Psoas muscle (tissue), 8 donors: ENCODE results near the gene ZIC4. TPM values are rescaled to one million over a fixed set of nuclear protein-coding genes. Genes with fewer than 3 reads are reported as not detected.

Source experiments
- ATAC-seq, 4 donors: fragments of 200-7000 bp; cut with Tn5 transposase; one replicate each; pipeline ENCODE4 v1.9.1; 2020; ENCODE audit warnings: moderate library complexity in 3 of 4, mild to moderate bottlenecking in 2 of 4
- DNase-seq, 2 donors: peaks; one replicate each; pipeline ENCODE4 v3.0.0-alpha.2; 2020
- H3K27ac ChIP-seq: fragments of 200-600 bp; one replicate; pipeline ENCODE4 v1.8.0; 2022
- H3K27me3 ChIP-seq, 3 donors: fragments of 200-600 bp in 1 of 3; one replicate each; pipeline versions ENCODE4 v1.6.1 to v1.8.0; 2013 to 2022; ENCODE audit warnings: low read length in 2 of 3, mild to moderate bottlenecking in 2 of 3, moderate library complexity in 1 of 3; ENCODE audit not compliant: insufficient read depth in 3 of 3
- H3K36me3 ChIP-seq, 2 donors: fragments of 200-600 bp in 1 of 2; one replicate each; pipeline versions ENCODE4 v1.6.1 to v1.8.0; 2013 to 2022; ENCODE audit warnings: low read depth in 1 of 2, mild to moderate bottlenecking in 1 of 2, moderate library complexity in 1 of 2; ENCODE audit not compliant: insufficient read depth in 1 of 2
- H3K4me1 ChIP-seq: fragments of 200-600 bp; one replicate; pipeline ENCODE4 v1.8.0; 2022
- H3K4me3 ChIP-seq: fragments of 200-600 bp; one replicate; pipeline ENCODE4 v1.8.0; 2022; ENCODE audit warnings: mild to moderate bottlenecking
- H3K9me3 ChIP-seq: fragments of 200-600 bp; one replicate; pipeline ENCODE4 v1.8.0; 2022
- CTCF ChIP-seq: fragments of 200-600 bp; IDR thresholded peaks from one replicate; pipeline ENCODE4 v1.8.0; 2022; ENCODE audit warnings: antibody characterized with exemption
- WGBS, 3 donors: extraction: QIAGEN DNeasy Blood & Tissue Kit; methylation state at CpG; one replicate each; pipeline versions ENCODE4 v1.1.6 to v1.1.7; 2013; 5-methylcytosine and 5-hydroxymethylcytosine counted together
- intact Hi-C, 2 donors: fragments of 100-400 bp; cut with DNase I; formaldehyde crosslinking; loops; one replicate each; pipeline versions ENCODE4 v1.11.0 to v1.14.2; 2022
- polyA plus RNA-seq, 3 donors: library from polyadenylated mRNA; stranded (reverse); fragments of 200-250 nt; gene quantifications; one replicate each; pipeline ENCODE4 v1.2.3, GENCODE V29; 2013
- total RNA-seq, 4 donors: library from RNA; stranded (reverse); fragmentation: NEBNext Ultra II Directional in 2 of 4; extraction: Animal tissue kit (Norgen Biotek cat#: 25700) in 2 of 4; gene quantifications; one replicate each; pipeline versions ENCODE4 v1.2.1 to v1.2.4, GENCODE V29; 2021 to 2023
- donor health status: healthy with polysubstance abuse.
- donor health status: DM: no; HTN: no; CAD: no; lungs with moderate emphysema.
- donor health status: Bipolar disorder and iron deficiency.
- donor health status: healthy.
- donor health status: DM: yes; HTN: yes; CAD: no.
- donor health status: DM: no; HTN: no; CAD: no.
- donor health status: DM: no; HTN: no; CAD: no.
- donor health status: DM: yes; HTN: yes; CAD: no.

The ZIC4 gene
- total and polyA plus RNA-seq, 7 donors = 0.10 to 1.00 (median 0.46) TPM

- no peak for ATAC-seq
- no peaks in the 10 kb centered on the region for H3K9me3 ChIP-seq
- peaks cover 8 to 32% (median 10%) of the 10 kb centered on the region in 3 donors for H3K27me3 ChIP-seq
- no peaks in the 10 kb centered on the region for H3K36me3 ChIP-seq
- no peak for TF ChIP-seq CTCF
- WGBS, 3 donors = 47 to 70% (median 60%) methylated on average over 2 of the region's 2 CpGs
- H3K4me1 ChIP-seq = peaks cover 6% of the 10 kb centered on the region
- no peak for DNase-seq
- H3K4me3 ChIP-seq = no peak overlapping the region
- no peak overlapping the region for H3K27ac ChIP-seq
- intact Hi-C loops = loop anchor here in 1 of 2 donors (10.0 kb wide), 1 partner anchor 64 kb away; no protein-coding TSS in a partner anchor
Observed at GRCh38 chr3:147351301-147351700, 55.0 kb downstream of the ZIC4 start.

- WGBS, 3 donors = 89 to 100% (median 97%) methylated on average over 1 of the region's 1 CpG
- ATAC-seq = no peak
- no peak overlapping the region for H3K4me3 ChIP-seq
- no peaks in the 10 kb centered on the region for H3K9me3 ChIP-seq
- no peak overlapping the region for H3K27ac ChIP-seq
- no peaks in the 10 kb centered on the region for H3K36me3 ChIP-seq
- H3K4me1 ChIP-seq = no peaks in the 10 kb centered on the region
- no peak for TF ChIP-seq CTCF
- no peak for DNase-seq
- H3K27me3 ChIP-seq = peaks cover 0 to 9% (median 7%) of the 10 kb centered on the region in 3 donors
- intact Hi-C loops = no loop called here
Observed at GRCh38 chr3:147348976-147349375, 57.4 kb downstream of the ZIC4 start.

GRCh38 chr3:147343926-147344325 is 62.4 kb downstream of the ZIC4 start:
- H3K4me1 ChIP-seq = no peaks in the 10 kb centered on the region
- H3K4me3 ChIP-seq = no peak overlapping the region
- no peaks in the 10 kb centered on the region for H3K9me3 ChIP-seq
- no peaks in the 10 kb centered on the region for H3K36me3 ChIP-seq
- ATAC-seq = no peak
- intact Hi-C loops = no loop called here
- no peak overlapping the region for H3K27ac ChIP-seq
- WGBS, 3 donors = 50 to 53% (median 50%) methylated on average over 1 of the region's 1 CpG
- DNase-seq = no peak
- no peaks in the 10 kb centered on the region for H3K27me3 ChIP-seq
- TF ChIP-seq CTCF = no peak

GRCh38 chr3:147341727-147342126 is 64.6 kb downstream of the ZIC4 start:
- no peak for ATAC-seq
- Histone ChIP-seq H3K27ac (no peak overlapping the region), H3K9me3 (no peaks in the 10 kb centered on the region), H3K36me3 (no peaks in the 10 kb centered on the region), H3K4me3 (no peak overlapping the region), H3K27me3 (no peaks in the 10 kb centered on the region), H3K4me1 (no peaks in the 10 kb centered on the region)
- no peak for DNase-seq
- TF ChIP-seq CTCF = no peak
- intact Hi-C loops = no loop called here
- WGBS, 3 donors = 46 to 50% (median 50%) methylated on average over 2 of the region's 2 CpGs
